Measurements from ENCODE around the gene MS4A6E. TPM values are rescaled to one million over a fixed set of nuclear protein-coding genes. Genes with fewer than 3 reads are reported as not detected.

Gene MS4A6E
- total RNA-seq, 4 donors from 2014 or later = not detected

DNA sequence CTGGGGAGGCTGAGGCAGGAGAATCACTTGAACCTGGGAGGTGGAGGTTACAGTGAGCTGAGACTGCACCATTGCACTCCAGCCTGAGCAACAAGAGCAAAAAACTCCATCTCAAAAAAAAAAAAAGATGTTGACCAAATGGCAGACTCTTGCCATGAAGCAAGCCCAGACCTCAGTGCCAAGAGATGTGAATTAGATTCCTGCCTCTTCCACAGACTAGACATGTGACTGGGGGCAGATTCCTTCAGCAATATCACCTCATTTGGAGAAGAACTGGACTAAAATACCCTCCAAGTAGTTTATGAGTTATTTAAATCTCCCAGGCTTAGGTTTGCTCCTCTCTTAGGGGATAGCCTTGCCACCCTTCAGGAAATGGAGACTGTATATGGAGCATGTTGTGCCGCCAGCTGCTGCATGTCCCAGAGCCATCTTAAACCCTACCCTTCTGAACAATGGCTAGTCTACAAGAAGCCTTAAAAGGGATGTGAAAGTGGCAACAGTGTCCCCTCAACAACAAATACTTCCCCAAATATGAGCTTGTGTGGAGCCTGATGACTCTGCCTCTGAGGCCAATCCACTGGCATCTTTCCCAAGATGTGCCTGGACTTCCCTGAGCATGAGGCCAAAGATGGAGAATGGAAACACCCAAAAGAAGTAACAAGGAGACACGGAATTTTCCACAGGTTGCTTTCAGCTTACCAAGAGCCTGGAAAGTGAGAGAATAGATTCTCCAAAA lies 50.5 kb downstream of the MS4A6E start:
- in situ Hi-C loops (cut with MboI; ENCODE audit: low sequenced_read_pairs in 4 of 4) (no loop called here), intact Hi-C loops (cut with DNase I; ENCODE audit: low total_unique reads) (no loop called here)
- no peaks in the 10 kb centered on the region for H3K36me3 ChIP-seq
- ATAC-seq (peak in 1 of 2 donors; percentile 51), DNase-seq (peak; percentile 25 to 53)
- H3K4me3 ChIP-seq = no peak overlapping the region
- H3K4me1 ChIP-seq = no peaks in the 10 kb centered on the region
- H3K27ac ChIP-seq = no peak overlapping the region
- H3K9me3 ChIP-seq = no peaks in the 10 kb centered on the region
- H3K27me3 ChIP-seq = no peaks in the 10 kb centered on the region
- TF ChIP-seq POLR2A (IDR thresholded peaks at IDR 0.05) = peak in 1 of 2 donors; percentile 21
- TF ChIP-seq, protein P1, sequence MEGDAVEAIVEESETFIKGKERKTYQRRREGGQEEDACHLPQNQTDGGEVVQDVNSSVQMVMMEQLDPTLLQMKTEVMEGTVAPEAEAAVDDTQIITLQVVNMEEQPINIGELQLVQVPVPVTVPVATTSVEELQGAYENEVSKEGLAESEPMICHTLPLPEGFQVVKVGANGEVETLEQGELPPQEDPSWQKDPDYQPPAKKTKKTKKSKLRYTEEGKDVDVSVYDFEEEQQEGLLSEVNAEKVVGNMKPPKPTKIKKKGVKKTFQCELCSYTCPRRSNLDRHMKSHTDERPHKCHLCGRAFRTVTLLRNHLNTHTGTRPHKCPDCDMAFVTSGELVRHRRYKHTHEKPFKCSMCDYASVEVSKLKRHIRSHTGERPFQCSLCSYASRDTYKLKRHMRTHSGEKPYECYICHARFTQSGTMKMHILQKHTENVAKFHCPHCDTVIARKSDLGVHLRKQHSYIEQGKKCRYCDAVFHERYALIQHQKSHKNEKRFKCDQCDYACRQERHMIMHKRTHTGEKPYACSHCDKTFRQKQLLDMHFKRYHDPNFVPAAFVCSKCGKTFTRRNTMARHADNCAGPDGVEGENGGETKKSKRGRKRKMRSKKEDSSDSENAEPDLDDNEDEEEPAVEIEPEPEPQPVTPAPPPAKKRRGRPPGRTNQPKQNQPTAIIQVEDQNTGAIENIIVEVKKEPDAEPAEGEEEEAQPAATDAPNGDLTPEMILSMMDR (IDR thresholded peaks at IDR 0.05 in 4 of 5, conservative IDR thresholded peaks at IDR 0.05 in 1 of 5) = no peak

DNA sequence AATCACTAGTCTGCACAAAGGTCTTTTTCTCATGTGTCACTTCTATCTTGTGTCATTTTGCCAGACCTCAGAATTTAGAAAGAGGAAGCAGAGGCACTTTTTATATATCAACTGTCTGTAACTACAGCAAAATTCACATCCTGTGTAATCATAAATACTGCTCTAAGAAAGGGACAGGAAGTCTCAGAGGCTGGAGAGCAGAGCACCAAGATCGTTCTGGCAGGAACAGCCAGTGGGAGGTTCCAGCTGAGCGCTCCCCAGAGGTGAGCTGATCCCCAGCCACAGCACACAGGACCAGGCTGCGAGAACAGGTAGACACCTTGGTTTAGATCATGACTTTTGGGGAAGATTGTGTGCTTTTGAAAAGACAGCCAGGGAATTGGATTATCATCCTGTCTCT lies 51.3 kb downstream of the MS4A6E start, which contains the start of gene MS4A7:
TSS of gene MS4A7 (plus strand) at position 179 of the 400 bp plus-strand sequence. CDS start 4,610 bp downstream, outside the sequence.
- ATAC-seq (no peak), DNase-seq (peak; percentile 16 to 34)
- no peaks in the 10 kb centered on the region for H3K4me1 ChIP-seq
- TF ChIP-seq, protein P1 (IDR thresholded peaks at IDR 0.05 in 4 of 5, conservative IDR thresholded peaks at IDR 0.05 in 1 of 5) = no peak
- TF ChIP-seq POLR2A (IDR thresholded peaks at IDR 0.05) = peak; percentile 29 to 39
- H3K4me3 ChIP-seq = peak within 1 kb of the TSS in 1 of 4 donors; percentile 25
- no peaks in the 10 kb centered on the region for H3K36me3 ChIP-seq
- intact Hi-C loops (cut with DNase I; ENCODE audit: low total_unique reads) = no loop called here
- no peaks in the 10 kb centered on the region for H3K9me3 ChIP-seq
- no peaks in the 10 kb centered on the region for H3K27me3 ChIP-seq
- H3K27ac ChIP-seq = peak within 1 kb of the TSS in 2 of 4 donors; percentile 5 to 31
- in situ Hi-C loops (cut with MboI; ENCODE audit: low sequenced_read_pairs in 4 of 4) = no loop called here

DNA sequence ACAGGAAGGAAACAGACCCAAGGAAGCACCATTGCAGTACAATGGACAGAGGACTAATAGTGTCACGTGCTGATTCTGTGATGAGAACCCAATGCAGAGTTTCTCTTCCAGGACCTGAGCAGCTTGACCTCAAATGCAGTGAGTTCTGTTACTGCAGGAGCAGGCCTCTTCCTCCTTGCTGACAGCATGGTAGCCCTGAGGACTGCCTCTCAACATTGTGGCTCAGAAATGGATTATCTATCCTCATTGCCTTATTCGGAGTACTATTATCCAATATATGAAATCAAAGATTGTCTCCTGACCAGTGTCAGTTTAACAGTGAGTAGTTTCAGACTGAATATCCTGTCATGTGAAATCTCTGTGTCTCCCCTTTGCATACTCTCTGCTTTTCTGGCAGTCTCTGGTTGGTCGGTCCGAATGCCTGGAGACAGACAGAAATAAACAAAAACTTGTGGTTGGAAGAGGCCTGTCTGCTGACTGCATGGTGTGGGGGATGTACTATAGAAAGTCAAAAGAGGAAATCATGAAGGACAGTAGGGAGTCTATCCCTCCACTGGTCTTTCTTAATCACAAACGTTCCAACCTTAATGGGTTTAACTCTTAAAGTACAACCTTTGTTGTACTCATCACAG lies 62.3 kb downstream of the MS4A6E start:
- H3K4me1 ChIP-seq = no peaks in the 10 kb centered on the region
- in situ Hi-C loops (cut with MboI; ENCODE audit: low sequenced_read_pairs in 4 of 4) (no loop called here), intact Hi-C loops (cut with DNase I; ENCODE audit: low total_unique reads) (no loop called here)
- no peak for ATAC-seq
- no peak for DNase-seq
- no peaks in the 10 kb centered on the region for H3K27me3 ChIP-seq
- no peak overlapping the region for H3K4me3 ChIP-seq
- TF ChIP-seq, protein P1 (IDR thresholded peaks at IDR 0.05 in 4 of 5, conservative IDR thresholded peaks at IDR 0.05 in 1 of 5) = no peak
- TF ChIP-seq POLR2A (IDR thresholded peaks at IDR 0.05) = no peak
- H3K9me3 ChIP-seq = no peaks in the 10 kb centered on the region
- no peaks in the 10 kb centered on the region for H3K36me3 ChIP-seq
- no peak overlapping the region for H3K27ac ChIP-seq

- Histone ChIP-seq H3K36me3 (no peaks in the 10 kb centered on the region), H3K4me1 (no peaks in the 10 kb centered on the region), H3K27me3 (no peaks in the 10 kb centered on the region), H3K9me3 (no peaks in the 10 kb centered on the region), H3K27ac (no peak overlapping the region), H3K4me3 (no peak overlapping the region)
- in situ Hi-C loops (cut with MboI; ENCODE audit: low sequenced_read_pairs in 4 of 4) (no loop called here), intact Hi-C loops (cut with DNase I; ENCODE audit: low total_unique reads) (no loop called here)
- no peak for TF ChIP-seq POLR2A (IDR thresholded peaks at IDR 0.05)
- TF ChIP-seq, protein P1 (IDR thresholded peaks at IDR 0.05 in 4 of 5, conservative IDR thresholded peaks at IDR 0.05 in 1 of 5) = no peak
- no peak for DNase-seq
- no peak for ATAC-seq
These were observed 63.4 kb downstream of the MS4A6E start for GRCh38 chr11:60390419-60390818.

Other genes starting within 250 kb of the MS4A6E start
- under 1 TPM in 1 of 4 donors, not detected in 3; 0.39 TPM for gene MS4A2, start 238.6 kb upstream of the MS4A6E start, total RNA-seq
- gene MS4A6A, start 144.2 kb upstream of the MS4A6E start, total RNA-seq = 10 to 100 TPM in 3 of 4 donors, 1 to 10 TPM in 1; 4.6 to 26.6 (median 18.8) TPM
- 1 to 10 TPM in 1 of 4 donors, not detected in 3; 2.8 TPM for gene MS4A4E, start 84.1 kb upstream of the MS4A6E start, total RNA-seq
- gene MS4A4A, start 46.6 kb upstream of the MS4A6E start, total RNA-seq = 10 to 100 TPM in 1 of 4 donors, 1 to 10 TPM in 3; 5.8 to 15.6 (median 8.4) TPM
- 1 to 10 TPM; 2.5 to 8.9 (median 7.4) TPM for gene MS4A7, start 51.3 kb downstream of the MS4A6E start, total RNA-seq
- gene MS4A14, start 69.2 kb downstream of the MS4A6E start, total RNA-seq = under 1 TPM; 0.10 to 0.56 (median 0.27) TPM
- not detected for gene MS4A5, start 102.3 kb downstream of the MS4A6E start, total RNA-seq
- under 1 TPM in 1 of 4 donors, not detected in 3; 0.10 TPM for gene MS4A1, start 128.6 kb downstream of the MS4A6E start, total RNA-seq
- gene MS4A12, start 165.5 kb downstream of the MS4A6E start, total RNA-seq = under 1 TPM in 1 of 4 donors, not detected in 3; 0.75 TPM
- not detected for gene MS4A13, start 188.1 kb downstream of the MS4A6E start, total RNA-seq

Measured in gastrocnemius medialis (tissue), 4 donors.